HG02763 (cell line): ENCODE results near the gene NANOS3.
"Not testable (repeated sequence)": the region's sequence is repeated elsewhere in the genome, so short reads cannot be mapped to it uniquely, and the experiment has no call there.

Experiments
- ATAC-seq: cut with Tn5 transposase; IDR thresholded peaks from one replicate; pipeline ENCODE4 v1.9.1; 2021; ENCODE audit warnings: mild to moderate bottlenecking, moderate library complexity; ENCODE audit not compliant: unreplicated experiment

NANOS3 gene

GRCh38 chr19:13843104-13843921, 33.6 kb upstream of the NANOS3 start:
- ATAC-seq, result no peak

- no peak for ATAC-seq
These were observed 32.8 kb upstream of the NANOS3 start for GRCh38 chr19:13844130-13844631.

GRCh38 chr19:13846557-13847406, 30.2 kb upstream of the NANOS3 start:
- ATAC-seq, result peak; percentile 49

- ATAC-seq, result peak; percentile 18
These were observed 29.3 kb upstream of the NANOS3 start for GRCh38 chr19:13847407-13848339.

- ATAC-seq, result no peak
These were observed 28.6 kb upstream of the NANOS3 start for GRCh38 chr19:13848340-13848677.

GRCh38 chr19:13848798-13849676, 27.9 kb upstream of the NANOS3 start:
- no peak for ATAC-seq

- ATAC-seq, result no peak
These were observed 26.7 kb upstream of the NANOS3 start for GRCh38 chr19:13849991-13850909.

GRCh38 chr19:13850910-13851733, 25.8 kb upstream of the NANOS3 start:
- ATAC-seq, result no peak

GRCh38 chr19:13851734-13852114, 25.2 kb upstream of the NANOS3 start:
- not testable (repeated sequence) for ATAC-seq

- not testable (repeated sequence) for ATAC-seq
These were observed 24.7 kb upstream of the NANOS3 start for GRCh38 chr19:13852171-13852707.

- ATAC-seq, result no peak
These were observed 20.4 kb upstream of the NANOS3 start for GRCh38 chr19:13856497-13856896.

GRCh38 chr19:13859361-13859880, 17.5 kb upstream of the NANOS3 start:
- ATAC-seq, result no peak

GRCh38 chr19:13860679-13861391, 16.1 kb upstream of the NANOS3 start:
- ATAC-seq, result no peak

GRCh38 chr19:13861392-13861713, 15.6 kb upstream of the NANOS3 start:
- peak; percentile 14 for ATAC-seq

- ATAC-seq, result peak; percentile 67
These were observed 15.0 kb upstream of the NANOS3 start for GRCh38 chr19:13861714-13862531.

GRCh38 chr19:13864046-13864666, 12.8 kb upstream of the NANOS3 start:
- ATAC-seq, result no peak
